ENCODE measurements around the gene ALG2.
A peak's percentile ranks its signal among the peaks of the same experiment; 100 is the strongest.

ALG2 gene

GRCh38 chr9:99189887-99190596 is 31.7 kb downstream of the ALG2 start:
- no peak for DNase-seq

GRCh38 chr9:99189186-99189585 is 32.6 kb downstream of the ALG2 start:
- DNase-seq = no peak

GRCh38 chr9:99187311-99187710 is 34.4 kb downstream of the ALG2 start:
- no peak for DNase-seq

- peak; percentile 39 for DNase-seq
Measured at GRCh38 chr9:99185934-99186333, 35.8 kb downstream of the ALG2 start.

GRCh38 chr9:99185348-99185632 is 36.5 kb downstream of the ALG2 start:
- DNase-seq = no peak

GRCh38 chr9:99184475-99185347 is 37.0 kb downstream of the ALG2 start:
- peak; percentile 95 for DNase-seq

GRCh38 chr9:99184110-99184474 is 37.6 kb downstream of the ALG2 start:
- no peak for DNase-seq

GRCh38 chr9:99183616-99184015 is 38.1 kb downstream of the ALG2 start:
- DNase-seq = no peak

- no peak for DNase-seq
Measured at GRCh38 chr9:99182356-99182755, 39.4 kb downstream of the ALG2 start.

GRCh38 chr9:99181621-99182020 is 40.1 kb downstream of the ALG2 start:
- DNase-seq = no peak

GRCh38 chr9:99181206-99181605 is 40.5 kb downstream of the ALG2 start:
- no peak for DNase-seq

- DNase-seq = no peak
Measured at GRCh38 chr9:99180662-99181061, 41.1 kb downstream of the ALG2 start.

GRCh38 chr9:99180199-99180598 is 41.5 kb downstream of the ALG2 start:
- no peak for DNase-seq

- no peak for DNase-seq
Measured at GRCh38 chr9:99178912-99179872, 42.5 kb downstream of the ALG2 start.

- DNase-seq = no peak
Measured at GRCh38 chr9:99177576-99178366, 44.0 kb downstream of the ALG2 start.

- DNase-seq = no peak
Measured at GRCh38 chr9:99176527-99177013, 45.2 kb downstream of the ALG2 start.

GRCh38 chr9:99173570-99174504 is 47.9 kb downstream of the ALG2 start:
- no peak for DNase-seq

- DNase-seq = peak; percentile 58
Measured at GRCh38 chr9:99172124-99173091, 49.3 kb downstream of the ALG2 start.

GRCh38 chr9:99171225-99172123 is 50.3 kb downstream of the ALG2 start:
- DNase-seq = peak; percentile 57

Data from retina (tissue), 1 donor.